CD4-positive, alpha-beta T cell treated with Interleukin-21 for 1 hour (primary cell): ENCODE data around the gene MYO1F.
"Not testable (repeated sequence)": the region's sequence is repeated elsewhere in the genome, so short reads cannot be mapped to it uniquely, and the experiment has no call there.

Source experiments
- DNase-seq: peaks from one replicate; pipeline ENCODE4 v3.0.0-alpha.2; 2020

MYO1F gene

GRCh38 chr19:8596168-8596567, 18.9 kb upstream of the MYO1F start:
- DNase-seq, result no peak

- no peak for DNase-seq
These were observed 18.4 kb upstream of the MYO1F start for GRCh38 chr19:8595651-8596050.

- DNase-seq, result no peak
These were observed 16.7 kb upstream of the MYO1F start for GRCh38 chr19:8593931-8594330.

- DNase-seq, result peak; percentile 96
These were observed 15.2 kb upstream of the MYO1F start for GRCh38 chr19:8592231-8593009.

GRCh38 chr19:8589177-8589714, 12.0 kb upstream of the MYO1F start:
- no peak for DNase-seq

- peak; percentile 71 for DNase-seq
These were observed 8.9 kb upstream of the MYO1F start for GRCh38 chr19:8585894-8586750.

- no peak for DNase-seq
These were observed 8.0 kb upstream of the MYO1F start for GRCh38 chr19:8584965-8585893.

GRCh38 chr19:8580710-8581281, 3.6 kb upstream of the MYO1F start:
- peak; percentile 89 for DNase-seq

- DNase-seq, result peak; percentile 81
These were observed 1.5 kb upstream of the MYO1F start for GRCh38 chr19:8578642-8579265.

GRCh38 chr19:8577741-8578140, 499 bp upstream of the MYO1F start:
- no peak for DNase-seq

- DNase-seq, result no peak
These were observed 809 bp downstream of the MYO1F start for GRCh38 chr19:8576273-8576993.

GRCh38 chr19:8575467-8575997, 1.7 kb downstream of the MYO1F start:
- peak; percentile 74 for DNase-seq

GRCh38 chr19:8574619-8574922, 2.7 kb downstream of the MYO1F start:
- DNase-seq, result not testable (repeated sequence)

- DNase-seq, result no peak
These were observed 3.9 kb downstream of the MYO1F start for GRCh38 chr19:8573316-8573715.

GRCh38 chr19:8571006-8571411, 6.2 kb downstream of the MYO1F start:
- peak; percentile 61 for DNase-seq

GRCh38 chr19:8569066-8569771, 8.0 kb downstream of the MYO1F start:
- peak; percentile 84 for DNase-seq

- DNase-seq, result no peak
These were observed 9.6 kb downstream of the MYO1F start for GRCh38 chr19:8567522-8568172.

GRCh38 chr19:8566855-8567254, 10.4 kb downstream of the MYO1F start:
- no peak for DNase-seq

GRCh38 chr19:8564866-8565265, 12.4 kb downstream of the MYO1F start:
- not testable (repeated sequence) for DNase-seq
